HG03060 (cell line): ENCODE data around the gene KLHL8.
"Not testable (repeated sequence)": the region's sequence is repeated elsewhere in the genome, so short reads cannot be mapped to it uniquely, and the experiment has no call there.

ENCODE experiments used
- ATAC-seq: cut with Tn5 transposase; IDR thresholded peaks from one replicate; pipeline ENCODE4 v1.9.1; 2021; ENCODE audit warnings: low read depth, moderate number of reproducible peaks; ENCODE audit not compliant: unreplicated experiment

The KLHL8 gene

DNA sequence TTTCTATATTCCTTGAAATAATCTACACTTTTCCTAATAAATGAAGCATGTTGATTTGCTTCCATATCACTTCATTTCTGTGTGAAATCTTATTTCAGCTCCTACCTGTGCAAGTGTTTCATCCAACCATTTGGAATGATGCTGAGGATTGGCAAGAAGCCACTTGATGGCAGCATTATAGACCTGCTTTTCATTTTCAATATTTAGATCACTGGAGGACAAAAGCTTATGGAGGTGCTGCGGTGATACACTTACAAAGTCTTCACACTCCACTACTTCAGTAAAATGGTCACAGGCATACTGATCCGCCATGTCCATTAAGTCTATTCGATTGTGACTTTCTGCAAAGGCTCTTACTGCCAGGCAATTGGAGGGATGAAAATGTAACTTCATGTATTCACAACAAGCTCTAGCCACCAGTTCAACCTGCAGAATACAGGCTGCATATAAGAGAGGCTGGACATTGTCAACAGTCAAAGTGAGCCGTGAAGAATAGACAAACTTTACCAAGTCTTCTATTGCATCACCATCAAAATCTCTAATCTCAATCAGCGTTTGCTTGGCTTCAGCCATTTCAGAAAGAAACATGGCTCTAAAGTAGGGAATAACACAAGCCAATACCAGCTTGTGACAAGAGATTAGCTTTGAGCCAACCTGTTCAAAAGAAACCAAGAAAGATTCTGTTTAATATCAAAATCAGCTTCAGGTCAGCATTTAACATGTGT is 35.1 kb downstream of the KLHL8 start:
- ATAC-seq, result no peak

DNA sequence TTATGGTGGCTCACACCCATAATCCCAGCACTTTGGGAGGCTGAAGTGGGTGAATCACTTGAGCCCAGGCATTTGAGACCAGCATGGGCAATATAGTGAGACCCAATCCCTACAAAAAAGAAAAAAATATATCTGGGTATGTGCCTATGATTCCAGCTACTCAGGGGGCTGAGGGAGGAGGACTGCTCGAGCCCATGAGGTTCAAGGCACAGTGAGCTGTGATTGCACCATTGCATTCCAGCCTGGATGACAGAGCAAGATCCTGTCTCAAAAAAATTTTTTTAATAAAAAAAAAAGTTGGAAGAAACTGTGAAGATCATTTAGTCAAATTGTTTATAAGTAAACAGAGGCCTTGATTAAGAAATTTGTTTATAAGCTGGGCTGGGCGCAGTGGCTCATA is 39.7 kb downstream of the KLHL8 start:
- no peak for ATAC-seq

DNA sequence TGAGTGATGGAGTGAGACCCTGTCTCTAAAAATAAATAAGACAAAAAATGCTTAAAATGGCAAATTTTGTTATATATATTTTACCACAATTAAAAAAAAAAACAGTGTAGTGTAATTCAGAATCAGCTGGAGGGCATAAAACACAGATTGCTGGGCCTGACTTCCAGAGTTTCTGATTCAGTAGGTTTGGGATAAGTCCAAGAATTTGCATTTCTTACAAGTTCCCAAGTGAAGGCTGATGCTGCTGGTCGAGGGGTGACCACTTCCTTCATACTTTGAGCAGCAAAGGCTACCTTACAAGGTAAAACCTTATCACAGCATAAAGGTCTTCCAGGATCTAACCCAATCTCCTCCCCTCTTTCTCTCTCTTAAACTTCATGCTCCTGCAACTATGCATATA is 40.7 kb downstream of the KLHL8 start:
- no peak for ATAC-seq

DNA sequence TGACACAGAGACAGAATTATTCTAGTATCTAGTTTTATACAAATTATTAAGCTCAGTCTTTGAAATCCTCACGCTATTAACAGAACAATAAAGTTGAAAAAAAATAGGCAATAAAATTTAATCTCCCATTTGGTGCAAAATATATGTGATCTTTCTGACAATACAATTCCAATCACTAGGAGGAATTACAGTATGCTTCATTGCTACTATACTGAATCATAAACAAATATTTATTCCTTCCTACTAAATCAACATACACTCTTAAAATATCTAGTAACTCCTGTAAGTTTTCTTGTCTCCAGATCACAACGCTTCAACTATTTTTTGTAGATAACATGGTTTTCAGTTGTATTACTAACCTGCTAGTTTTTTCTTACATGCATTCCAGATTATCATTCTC is 45.7 kb downstream of the KLHL8 start:
- no peak for ATAC-seq

DNA sequence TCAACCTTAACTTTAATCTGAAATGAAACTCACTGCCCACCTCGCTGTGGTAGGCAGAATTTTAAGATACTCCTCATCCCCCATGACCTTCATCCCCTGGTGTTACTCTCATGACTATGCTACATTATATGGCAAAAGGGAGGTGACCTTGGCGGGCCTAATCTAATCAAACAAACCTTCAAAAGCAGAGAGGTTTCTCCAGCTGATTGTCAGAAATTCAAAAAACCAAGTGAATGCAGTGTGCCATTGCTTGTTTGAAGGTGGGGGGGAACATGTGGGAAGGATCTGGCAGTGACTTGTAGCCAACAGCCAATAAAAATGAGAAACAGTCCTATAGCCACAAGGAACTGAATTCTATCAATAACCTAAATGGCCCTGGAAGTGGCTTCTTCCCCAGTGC is 48.5 kb downstream of the KLHL8 start:
- ATAC-seq, result no peak

DNA sequence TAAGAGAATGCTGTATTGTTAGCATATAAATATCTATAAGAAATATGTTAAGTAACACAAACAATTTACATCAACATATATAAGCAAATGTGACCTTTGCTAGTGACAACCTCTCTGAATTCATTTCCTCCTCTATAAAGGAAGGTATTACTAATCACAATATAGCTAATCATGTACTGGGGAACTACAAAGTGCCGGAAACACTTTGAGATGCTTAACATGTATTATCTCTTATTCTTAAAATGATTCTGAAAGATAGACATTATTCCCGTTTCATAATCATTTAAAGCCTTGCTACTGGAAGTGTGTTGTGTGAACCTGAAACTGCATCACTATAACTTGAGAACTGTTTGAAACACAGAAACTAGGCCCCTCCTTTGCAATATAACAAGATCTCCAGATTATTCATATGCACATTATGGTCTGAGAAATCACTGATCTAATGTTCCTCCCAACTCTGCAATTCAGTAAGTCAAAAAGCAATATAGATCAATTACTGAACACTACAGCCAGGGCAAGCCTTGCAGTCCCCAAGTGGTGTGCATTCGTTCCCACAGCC is 54.0 kb downstream of the KLHL8 start:
- no peak for ATAC-seq

DNA sequence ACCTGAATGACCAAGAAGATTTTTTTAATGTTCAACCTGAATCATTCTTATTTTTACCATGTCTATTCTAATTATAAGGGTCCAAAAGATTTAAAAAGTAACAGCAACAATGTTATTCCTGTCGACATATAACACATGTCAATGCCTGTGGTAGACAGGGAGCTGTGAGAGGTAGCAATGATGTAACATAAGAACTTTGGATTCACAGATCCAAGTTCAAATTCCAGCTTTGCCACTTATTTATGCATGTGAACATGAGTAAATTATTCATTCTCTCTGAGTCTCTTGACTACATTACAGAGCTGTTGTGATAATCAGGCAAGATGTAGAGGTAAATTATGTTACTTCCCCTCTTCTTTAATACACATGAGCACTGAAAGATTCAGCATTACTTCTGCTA is 54.5 kb downstream of the KLHL8 start:
- ATAC-seq, result no peak

DNA sequence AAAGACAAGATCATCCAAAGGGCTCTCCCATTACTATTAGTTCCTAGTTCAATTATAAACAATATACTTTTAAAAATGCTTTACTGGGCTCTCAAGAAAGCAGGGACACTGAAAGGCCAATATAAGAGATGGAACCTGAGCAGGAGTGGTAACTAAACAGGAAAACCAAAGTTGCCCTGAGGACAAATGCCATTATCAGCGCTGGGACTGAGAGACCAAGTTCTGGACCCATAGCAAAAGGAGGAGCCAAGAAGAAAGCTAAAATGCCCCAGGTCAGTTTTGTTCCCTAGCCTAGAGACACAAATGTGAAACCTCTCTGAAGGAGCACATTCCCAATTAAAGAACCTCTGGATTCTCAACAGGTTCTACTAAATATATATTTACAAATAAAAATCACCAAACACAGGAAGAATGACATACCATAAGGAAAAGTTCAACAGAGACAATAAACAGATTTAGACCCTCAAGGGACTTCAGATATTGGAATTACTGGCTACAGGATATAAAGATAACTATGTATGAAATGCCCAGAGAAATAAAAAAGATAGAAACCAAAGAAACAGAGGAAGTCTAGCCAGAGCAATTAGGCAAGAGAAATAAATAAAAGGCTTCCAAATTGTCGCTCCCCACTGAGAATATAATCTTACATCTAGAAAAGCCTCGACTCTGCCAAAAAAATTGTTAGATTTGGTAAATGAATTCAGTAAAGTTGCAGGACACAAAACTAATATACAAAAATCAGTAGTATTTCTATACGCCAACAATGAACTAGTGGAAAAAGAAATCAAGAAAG is 67.1 kb downstream of the KLHL8 start:
- no peak for ATAC-seq

DNA sequence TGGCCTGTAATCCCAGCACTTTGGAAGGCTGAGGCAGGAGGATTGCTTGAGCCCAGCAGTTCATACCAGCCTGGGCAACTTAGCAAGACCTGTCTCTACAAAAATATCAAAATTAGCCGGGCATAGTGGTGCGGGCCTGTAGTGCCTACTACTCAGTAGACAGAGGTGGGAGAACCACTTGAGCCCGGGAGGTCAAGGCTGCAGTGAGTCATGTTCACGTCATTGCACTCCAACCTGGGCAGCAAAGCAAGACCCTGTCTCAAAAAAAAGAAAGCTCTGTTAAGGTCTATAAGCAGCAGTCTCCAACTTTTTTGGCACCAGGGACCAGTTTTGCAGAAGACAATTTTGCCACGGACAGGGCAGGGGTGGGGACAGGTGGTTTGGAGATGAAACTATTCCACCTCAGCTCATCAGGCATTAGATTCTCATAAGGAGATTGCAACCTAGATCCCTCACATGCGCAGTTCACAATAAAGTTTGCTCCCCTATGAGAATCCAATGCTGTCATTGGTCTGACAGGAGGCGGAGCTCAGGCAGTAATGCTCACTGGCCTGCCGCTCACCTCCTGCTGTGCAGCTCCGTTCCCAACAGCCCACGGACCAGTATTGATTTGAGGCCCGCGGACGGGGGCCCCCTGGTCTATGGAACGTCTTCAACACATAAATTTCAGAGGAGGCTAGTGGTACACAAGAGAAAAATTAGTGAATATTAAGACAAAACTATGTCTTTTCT is 67.9 kb downstream of the KLHL8 start:
- ATAC-seq, result no peak

DNA sequence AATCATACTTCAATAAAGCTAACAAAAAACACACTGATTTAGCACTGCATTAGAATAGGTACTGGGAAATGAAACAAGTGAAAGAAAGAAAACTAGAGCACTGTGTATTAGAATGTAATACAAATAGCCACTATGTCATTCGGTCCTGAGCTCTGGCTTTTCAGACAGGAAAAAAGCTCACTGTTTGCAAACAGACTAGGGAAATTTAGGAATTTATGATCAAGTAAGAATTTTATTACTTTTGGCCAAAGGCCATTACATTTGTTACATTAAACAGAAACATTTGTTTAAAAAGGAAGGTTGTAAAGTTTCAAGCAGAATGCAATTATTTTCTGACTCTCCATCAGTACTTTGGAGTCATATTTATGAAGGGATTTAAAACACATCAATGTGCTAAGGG is 68.7 kb downstream of the KLHL8 start:
- ATAC-seq, result no peak

DNA sequence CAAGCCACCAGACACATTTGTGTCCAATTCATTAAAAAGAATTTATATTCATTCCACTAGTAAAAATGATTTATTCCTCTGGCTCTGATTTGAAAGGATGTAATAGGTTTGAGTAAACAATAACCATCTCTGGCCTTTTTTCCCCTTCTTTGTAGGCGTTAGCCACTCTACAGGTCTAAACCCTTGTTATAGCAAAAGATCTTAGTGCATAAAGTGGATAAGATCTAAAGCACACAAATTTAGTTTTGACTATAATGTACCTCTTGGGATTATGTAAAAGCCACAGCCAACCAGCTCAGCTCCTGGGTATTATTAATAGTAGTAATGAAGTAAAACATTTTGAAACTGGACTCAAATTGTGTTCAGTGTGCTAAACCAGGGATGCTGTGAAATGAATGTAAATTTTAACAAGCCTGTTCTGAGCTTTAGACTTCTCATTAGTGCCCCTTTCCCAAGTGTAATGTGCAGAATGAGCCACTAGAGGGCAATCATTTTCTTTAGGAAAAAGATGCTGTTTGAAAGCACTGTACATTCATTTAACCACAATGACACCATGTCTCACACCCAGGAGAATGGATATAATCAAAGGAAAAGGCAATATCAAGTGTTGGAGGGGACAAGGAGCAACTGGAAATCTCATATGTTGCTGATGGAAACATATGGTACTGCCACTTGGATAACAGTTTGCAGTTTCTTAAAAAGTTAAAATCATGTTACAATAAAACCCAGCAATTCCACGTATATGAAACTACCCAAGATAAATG is 69.7 kb downstream of the KLHL8 start:
- ATAC-seq, result peak; percentile 56

DNA sequence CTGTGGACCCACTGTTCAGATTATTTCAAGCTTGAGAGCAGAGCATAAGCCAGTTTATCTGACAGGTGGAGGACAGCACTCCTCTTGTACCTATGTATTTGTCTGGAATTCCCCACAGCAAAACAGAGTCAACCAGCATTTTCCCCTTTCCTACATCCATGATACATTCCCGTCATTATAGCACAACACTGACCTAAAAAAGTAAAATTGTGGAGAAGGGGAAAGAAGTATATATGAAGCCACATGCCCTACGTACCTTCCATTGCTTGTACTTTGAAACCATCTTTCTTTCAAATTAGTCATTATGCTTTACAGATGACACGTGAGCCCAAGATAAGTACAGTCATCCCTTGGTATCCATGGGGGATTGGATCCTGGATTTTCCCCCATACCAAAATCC is 73.3 kb downstream of the KLHL8 start:
- ATAC-seq, result no peak

DNA sequence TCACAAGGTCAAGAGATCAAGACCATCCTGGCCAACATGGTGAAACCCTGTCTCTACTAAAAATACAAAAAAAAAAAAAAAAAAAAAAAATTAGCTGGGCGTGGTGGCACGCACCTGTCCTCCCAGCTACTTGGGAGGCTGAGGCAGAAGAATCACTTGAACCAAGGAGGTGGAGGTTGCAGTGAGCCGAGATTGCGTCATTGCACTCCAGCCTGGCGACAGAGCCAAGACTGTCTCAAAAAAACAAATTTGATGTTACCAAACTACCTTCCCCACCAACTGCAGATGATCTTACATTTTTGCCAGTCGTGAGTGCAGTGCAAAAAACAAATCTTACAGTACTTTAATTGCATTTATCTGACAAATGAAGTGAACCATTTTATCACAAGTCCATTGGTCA is 74.5 kb downstream of the KLHL8 start:
- ATAC-seq, result not testable (repeated sequence)

DNA sequence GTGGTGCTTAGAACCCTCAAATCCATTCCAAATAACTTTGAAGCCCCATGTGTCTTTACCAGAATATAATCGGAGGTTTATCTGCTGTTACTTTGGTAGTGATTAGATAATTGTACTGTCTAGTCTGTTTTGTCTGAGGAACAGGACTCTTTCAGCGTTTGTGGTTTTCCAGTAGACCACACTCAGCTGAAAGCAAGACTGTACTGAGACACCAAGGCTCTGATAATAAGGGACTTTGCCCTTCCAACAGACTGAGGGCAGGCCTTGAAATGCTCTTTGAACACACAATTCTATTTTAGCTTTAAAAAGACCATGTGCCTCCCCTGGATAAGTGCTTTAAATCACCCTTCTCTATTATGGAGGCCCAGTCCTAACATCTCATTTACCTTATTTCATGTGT is 76.1 kb downstream of the KLHL8 start:
- no peak for ATAC-seq

DNA sequence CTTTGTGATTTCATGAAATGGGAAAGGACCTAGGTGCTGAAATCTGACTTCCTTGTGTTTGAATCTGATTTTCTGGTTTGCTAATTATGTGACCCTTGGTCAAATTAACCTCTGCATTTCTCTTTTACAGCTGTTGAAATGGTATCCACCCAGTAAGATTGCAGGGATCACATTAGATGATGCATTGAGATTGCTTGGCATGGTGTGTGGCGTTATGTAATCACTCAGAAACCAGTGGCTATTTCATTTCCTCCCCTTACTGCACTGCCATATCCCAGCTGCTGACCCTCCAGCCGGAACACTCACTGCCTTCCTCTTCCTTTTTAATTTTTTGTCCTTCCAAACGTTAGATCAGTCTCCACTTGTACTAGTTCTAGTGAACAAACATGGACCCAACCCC is 79.0 kb downstream of the KLHL8 start:
- ATAC-seq, result no peak

DNA sequence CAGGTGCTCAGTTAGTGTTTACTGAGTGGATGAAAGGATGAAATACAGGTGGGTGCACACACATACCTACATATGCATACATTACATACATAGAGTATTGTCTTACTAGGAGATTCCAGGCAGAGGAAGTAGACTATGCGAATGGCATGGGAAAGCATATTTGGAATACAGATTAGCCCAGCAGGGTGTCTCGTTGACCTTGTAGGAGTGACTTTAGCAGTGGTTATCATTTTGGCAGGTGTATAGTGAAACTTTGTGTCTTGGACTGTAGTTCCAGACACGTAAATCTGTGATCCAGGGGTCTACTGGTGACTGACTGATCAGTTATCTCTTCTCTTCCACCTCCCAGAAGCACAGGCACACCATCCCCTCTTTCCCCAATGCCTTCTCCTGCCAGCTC is 86.3 kb downstream of the KLHL8 start:
- ATAC-seq, result no peak

DNA sequence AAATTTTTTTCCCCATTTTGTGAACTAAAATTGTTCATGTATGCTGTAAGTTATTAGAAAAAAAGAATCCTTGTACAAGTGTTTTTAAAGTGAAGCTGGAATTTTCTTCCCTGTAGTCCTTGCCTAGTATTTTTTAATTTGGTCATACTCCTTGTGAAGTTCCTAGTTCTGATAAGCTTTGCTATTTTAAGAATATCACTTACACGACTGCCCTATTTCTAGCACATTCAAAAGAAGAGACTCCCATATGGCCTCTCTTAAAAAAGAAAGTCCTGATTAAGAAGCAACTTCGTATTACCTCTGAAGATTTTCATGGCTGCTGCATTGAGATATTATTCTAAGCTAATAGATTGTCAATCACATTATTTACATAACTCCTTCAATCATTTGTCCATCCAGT is 87.2 kb downstream of the KLHL8 start:
- ATAC-seq, result no peak

DNA sequence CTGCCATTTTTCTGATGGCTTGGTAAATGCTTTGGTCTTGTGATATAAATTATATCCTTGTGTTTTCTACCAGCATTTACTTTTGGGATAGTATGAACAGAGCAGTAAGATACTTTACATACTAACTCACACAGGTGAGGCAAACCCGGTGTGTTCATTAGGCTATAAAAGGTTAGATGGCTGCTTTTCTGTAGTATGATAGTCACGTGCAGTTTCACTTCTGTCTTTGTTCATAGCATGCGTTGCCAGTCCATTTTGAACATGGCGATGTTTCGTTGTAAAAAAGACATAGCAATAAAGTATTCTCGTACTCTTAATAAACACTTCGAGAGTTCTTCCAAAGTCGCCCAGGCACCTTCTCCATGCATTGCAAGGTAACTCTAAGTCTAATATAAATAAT is 88.4 kb downstream of the KLHL8 start:
- no peak for ATAC-seq

DNA sequence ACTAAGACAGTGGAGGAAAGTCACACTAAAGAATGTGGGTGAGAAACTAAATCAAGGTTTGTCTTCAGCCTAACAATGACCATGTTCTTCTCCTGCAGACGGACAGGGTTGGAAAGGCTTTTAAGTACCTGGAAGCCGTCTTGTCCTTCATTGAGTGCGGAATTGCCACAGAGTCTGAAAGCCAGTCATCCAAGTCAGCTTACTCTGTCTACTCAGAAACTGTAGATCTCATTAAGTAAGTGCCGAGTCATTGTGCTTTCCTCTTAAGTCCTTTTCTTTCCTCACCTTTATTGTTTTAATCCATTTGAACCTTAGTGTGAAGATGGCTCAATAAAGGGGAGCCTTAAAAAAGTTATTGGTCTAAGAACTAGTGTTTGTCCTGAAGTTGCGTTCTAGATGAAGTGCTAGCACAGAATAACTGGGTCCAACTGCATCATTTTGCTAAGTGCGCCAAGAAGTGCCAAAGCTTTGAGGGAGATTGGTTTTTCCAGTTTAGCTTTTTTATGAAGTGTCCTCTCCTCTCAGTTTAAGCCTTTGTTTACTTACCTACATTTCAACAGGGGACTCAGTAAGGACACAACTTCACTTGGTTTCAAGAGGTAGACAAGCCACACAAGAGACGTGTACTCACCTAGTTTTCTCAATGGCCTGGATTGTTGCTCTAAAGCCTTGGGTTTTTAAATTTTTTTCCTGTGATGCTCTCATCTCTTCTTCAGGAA is 89.3 kb downstream of the KLHL8 start:
- ATAC-seq, result no peak

DNA sequence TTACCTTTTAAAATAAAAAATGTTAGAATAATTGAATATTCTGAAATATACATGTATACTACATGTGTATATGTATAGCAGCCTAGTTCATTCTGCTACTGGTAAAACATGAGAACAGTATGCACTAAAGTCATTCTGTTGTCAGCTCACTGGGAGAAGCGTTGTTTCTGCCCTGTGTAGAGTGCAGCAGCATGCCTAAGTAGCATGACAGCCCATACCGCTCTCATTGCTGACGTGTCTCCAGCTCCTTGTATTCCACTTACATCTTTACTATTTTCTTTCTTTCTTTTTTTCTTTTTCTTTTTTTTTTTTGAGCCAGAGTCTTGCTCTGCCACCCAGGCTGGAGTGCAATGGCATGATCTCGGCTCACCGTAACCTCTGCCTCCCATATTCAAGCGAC is 90.7 kb downstream of the KLHL8 start:
- ATAC-seq, result no peak
